HEK293 (cell line): ENCODE measurements around the gene HOXC5.

ENCODE experiments used
- CTCF ChIA-PET: fragments of 350-600 bp; formaldehyde crosslinking; extraction: SDS; loops from one replicate; lab custom pipeline; 2021; ENCODE audit warnings: antibody characterized with exemption; lab: Yijun Ruan, JAX
- POLR2A ChIA-PET: fragments of 300-600 bp; formaldehyde crosslinking; extraction: SDS; loops from one replicate; lab custom pipeline; 2020; ENCODE audit warnings: antibody characterized with exemption, inconsistent platforms; lab: Yijun Ruan, JAX
- H3K27ac ChIP-seq: fragments of 200-500 bp; sonication (Bioruptor generic); 2 replicates; pipeline ENCODE4 v1.5.1; 2014; ENCODE audit warnings: low read depth, low read length, control low read depth, inconsistent platforms; ENCODE audit errors: extremely low read depth
- H3K36me3 ChIP-seq, 2 experiments: fragments of 200-500 bp in 1 of 2; sonication (Bioruptor generic) in 1 of 2; 1 replicate in 1 of 2; 2 replicates in 1 of 2; pipeline ENCODE4 v1.5.1; 2014 to 2017; ENCODE audit warnings: inconsistent platforms in 2 of 2, low read length in 2 of 2; ENCODE audit not compliant: control insufficient read depth in 2 of 2, insufficient read depth in 1 of 2
- H3K4me1 ChIP-seq: fragments of 200-500 bp; sonication (Bioruptor generic); 2 replicates; pipeline ENCODE4 v1.5.1; 2014; ENCODE audit warnings: mild to moderate bottlenecking, low read length, inconsistent platforms; ENCODE audit not compliant: control insufficient read depth, insufficient read depth
- H3K4me3 ChIP-seq: 2 replicates; pipeline ENCODE4 v1.5.1; 2011; ENCODE audit warnings: low read depth, mild to moderate bottlenecking, control low read depth, low read length, moderate library complexity
- H3K9me3 ChIP-seq: fragments of 200-500 bp; sonication (Bioruptor generic); 2 replicates; pipeline ENCODE4 v1.5.1; 2014; ENCODE audit warnings: low read depth, low read length, inconsistent platforms; ENCODE audit not compliant: control insufficient read depth, insufficient read depth
- FEZF1 ChIP-seq: fragments of 450-650 bp; formaldehyde crosslinking; IDR thresholded peaks from 2 replicates; pipeline ENCODE4 v1.5.1; 2016; ENCODE audit warnings: missing biosample characterization, missing genetic modification characterization
- KLF17 ChIP-seq: fragments of 450-650 bp; formaldehyde crosslinking; IDR thresholded peaks from 2 replicates; pipeline ENCODE4 v1.5.1; 2016; ENCODE audit warnings: missing biosample characterization, missing genetic modification characterization
- SP2 ChIP-seq: fragments of 450-650 bp; formaldehyde crosslinking; IDR thresholded peaks from 2 replicates; pipeline ENCODE4 v1.5.1; 2016; ENCODE audit warnings: missing biosample characterization, missing genetic modification characterization
- ZBTB10 ChIP-seq: fragments of 450-650 bp; formaldehyde crosslinking; IDR thresholded peaks from 2 replicates; pipeline ENCODE4 v1.5.1; 2016; ENCODE audit warnings: missing biosample characterization, missing genetic modification characterization
- ZNF112 ChIP-seq: fragments of 450-650 bp; formaldehyde crosslinking; IDR thresholded peaks from 2 replicates; pipeline ENCODE4 v1.5.0; 2017; ENCODE audit warnings: missing biosample characterization, missing genetic modification characterization
- ZNF19 ChIP-seq: fragments of 450-650 bp; formaldehyde crosslinking; IDR thresholded peaks from 2 replicates; pipeline ENCODE4; 2016; ENCODE audit warnings: missing biosample characterization, missing genetic modification characterization, low read depth
- ZNF214 ChIP-seq: fragments of 450-650 bp; formaldehyde crosslinking; IDR thresholded peaks from 2 replicates; pipeline ENCODE4 v1.5.1; 2017; ENCODE audit warnings: missing biosample characterization, mild to moderate bottlenecking, missing genetic modification characterization, borderline replicate concordance
- ZNF239 ChIP-seq: fragments of 450-650 bp; formaldehyde crosslinking; IDR thresholded peaks from 2 replicates; pipeline ENCODE4 v1.5.1; 2016; ENCODE audit warnings: missing biosample characterization, missing genetic modification characterization
- ZNF248 ChIP-seq: fragments of 450-650 bp; formaldehyde crosslinking; IDR thresholded peaks from 2 replicates; pipeline ENCODE4 v1.5.1; 2017; ENCODE audit warnings: missing biosample characterization, missing genetic modification characterization
- ZNF274 ChIP-seq, 2 experiments: fragments of 200-500 bp in 1 of 2; fragments of 450-650 bp in 1 of 2; sonication (Bioruptor generic) in 1 of 2; formaldehyde crosslinking in 1 of 2; IDR thresholded peaks; 2 replicates each; pipeline versions ENCODE4 v1.5.1 to v1.6.1; 2014 to 2016; ENCODE audit warnings: borderline replicate concordance in 1 of 2, inconsistent platforms in 1 of 2, low read length in 1 of 2, missing biosample characterization in 1 of 2, missing genetic modification characterization in 1 of 2
- ZNF350 ChIP-seq: fragments of 450-650 bp; formaldehyde crosslinking; IDR thresholded peaks from 2 replicates; pipeline ENCODE4 v1.5.0; 2017; ENCODE audit warnings: missing biosample characterization, mild to moderate bottlenecking, missing genetic modification characterization
- ZNF404 ChIP-seq: fragments of 450-650 bp; formaldehyde crosslinking; IDR thresholded peaks from 2 replicates; pipeline ENCODE4 v1.5.1; 2017; ENCODE audit warnings: missing biosample characterization, missing genetic modification characterization
- ZNF426 ChIP-seq: fragments of 450-650 bp; formaldehyde crosslinking; IDR thresholded peaks from 2 replicates; pipeline ENCODE4 v1.5.1; 2017; ENCODE audit warnings: missing biosample characterization, missing genetic modification characterization, mild to moderate bottlenecking, inconsistent platforms, moderate library complexity
- ZNF558 ChIP-seq: fragments of 450-650 bp; formaldehyde crosslinking; IDR thresholded peaks from 2 replicates; pipeline ENCODE4 v1.5.1; 2016; ENCODE audit warnings: missing biosample characterization, missing genetic modification characterization
- ZNF561 ChIP-seq: fragments of 450-650 bp; IDR thresholded peaks from 2 replicates; pipeline ENCODE4 v1.5.1; 2018; ENCODE audit warnings: missing biosample characterization, missing genetic modification characterization, borderline replicate concordance
- ZNF624 ChIP-seq: fragments of 450-650 bp; formaldehyde crosslinking; IDR thresholded peaks from 2 replicates; pipeline ENCODE4 v1.5.1; 2017; ENCODE audit warnings: missing biosample characterization, missing genetic modification characterization
- ZNF701 ChIP-seq: fragments of 450-650 bp; formaldehyde crosslinking; IDR thresholded peaks from 2 replicates; pipeline ENCODE4 v1.5.1; 2016; ENCODE audit warnings: missing biosample characterization, missing genetic modification characterization
- ZNF777 ChIP-seq: fragments of 450-650 bp; formaldehyde crosslinking; IDR thresholded peaks from 2 replicates; pipeline ENCODE4 v1.5.1; 2017; ENCODE audit warnings: missing biosample characterization, missing genetic modification characterization, borderline replicate concordance
- ZSCAN30 ChIP-seq: fragments of 450-650 bp; IDR thresholded peaks from 2 replicates; pipeline ENCODE4 v1.5.1; 2018; ENCODE audit warnings: missing biosample characterization, mild to moderate bottlenecking, missing genetic modification characterization, moderate library complexity
- TF ChIP-seq, protein P1 (sequence below): fragments of 450-650 bp; formaldehyde crosslinking; IDR thresholded peaks from 2 replicates; pipeline ENCODE4 v1.5.1; 2016; ENCODE audit warnings: missing biosample characterization, missing genetic modification characterization
- TF ChIP-seq, protein P2 (sequence below): fragments of 450-650 bp; formaldehyde crosslinking; IDR thresholded peaks from 2 replicates; pipeline ENCODE4 v1.5.1; 2017; ENCODE audit warnings: missing biosample characterization, missing genetic modification characterization

HOXC5 gene

DNA sequence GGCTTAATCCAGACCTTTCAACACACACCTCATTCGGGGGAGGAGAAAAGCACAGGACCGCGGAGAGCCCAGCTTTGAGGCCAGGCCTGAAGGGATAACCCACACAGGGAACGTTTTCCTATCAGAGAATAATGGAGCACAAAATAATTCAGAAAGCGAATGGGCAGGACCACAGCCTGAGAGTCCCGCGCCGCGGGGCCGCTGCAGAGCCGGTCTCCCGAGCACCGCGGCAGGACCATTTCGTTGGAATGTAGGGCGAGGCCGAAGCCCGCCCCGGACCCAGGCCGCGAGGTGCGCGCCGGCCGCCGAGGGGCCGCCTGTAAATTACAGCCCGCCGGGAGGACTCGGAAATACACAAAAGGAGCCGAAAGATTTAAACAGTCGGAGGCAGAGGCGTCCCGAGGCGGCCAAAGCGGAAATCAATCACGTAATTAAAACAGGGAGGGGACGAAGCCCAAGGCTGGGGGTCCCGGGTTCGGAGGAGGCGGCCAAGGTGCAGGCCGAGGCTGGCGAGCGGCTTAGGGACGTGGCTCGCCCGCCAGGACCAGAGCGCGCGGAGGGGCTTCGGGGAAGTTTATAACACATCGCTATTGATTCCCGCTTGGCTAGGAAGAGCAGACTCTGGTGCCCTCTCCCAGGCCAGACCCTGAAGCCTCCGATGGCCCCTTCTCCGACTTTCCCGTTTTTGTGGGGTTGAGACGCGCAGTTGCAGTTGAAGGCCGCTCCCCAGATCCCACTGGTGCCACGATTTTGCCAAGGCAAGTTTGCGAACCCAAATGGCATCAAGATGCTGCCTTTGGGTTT, 14.5 kb downstream of the HOXC5 start:
- ChIA-PET CTCF (interaction anchor here (0.7 kb wide), 1 partner anchor 10 kb away, joined by 3 read pairs; no protein-coding TSS in a partner anchor), POLR2A (no interaction called here)
- TF ChIP-seq ZNF426 (tag by site-specific recombination) (no peak), ZNF112 (tag by site-specific recombination) (no peak), ZNF19 (no peak), SP2 (tag by site-specific recombination) (no peak)
- TF ChIP-seq, protein P1, sequence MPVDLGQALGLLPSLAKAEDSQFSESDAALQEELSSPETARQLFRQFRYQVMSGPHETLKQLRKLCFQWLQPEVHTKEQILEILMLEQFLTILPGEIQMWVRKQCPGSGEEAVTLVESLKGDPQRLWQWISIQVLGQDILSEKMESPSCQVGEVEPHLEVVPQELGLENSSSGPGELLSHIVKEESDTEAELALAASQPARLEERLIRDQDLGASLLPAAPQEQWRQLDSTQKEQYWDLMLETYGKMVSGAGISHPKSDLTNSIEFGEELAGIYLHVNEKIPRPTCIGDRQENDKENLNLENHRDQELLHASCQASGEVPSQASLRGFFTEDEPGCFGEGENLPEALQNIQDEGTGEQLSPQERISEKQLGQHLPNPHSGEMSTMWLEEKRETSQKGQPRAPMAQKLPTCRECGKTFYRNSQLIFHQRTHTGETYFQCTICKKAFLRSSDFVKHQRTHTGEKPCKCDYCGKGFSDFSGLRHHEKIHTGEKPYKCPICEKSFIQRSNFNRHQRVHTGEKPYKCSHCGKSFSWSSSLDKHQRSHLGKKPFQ (tag by site-specific recombination) = no peak
- TF ChIP-seq, protein P2, sequence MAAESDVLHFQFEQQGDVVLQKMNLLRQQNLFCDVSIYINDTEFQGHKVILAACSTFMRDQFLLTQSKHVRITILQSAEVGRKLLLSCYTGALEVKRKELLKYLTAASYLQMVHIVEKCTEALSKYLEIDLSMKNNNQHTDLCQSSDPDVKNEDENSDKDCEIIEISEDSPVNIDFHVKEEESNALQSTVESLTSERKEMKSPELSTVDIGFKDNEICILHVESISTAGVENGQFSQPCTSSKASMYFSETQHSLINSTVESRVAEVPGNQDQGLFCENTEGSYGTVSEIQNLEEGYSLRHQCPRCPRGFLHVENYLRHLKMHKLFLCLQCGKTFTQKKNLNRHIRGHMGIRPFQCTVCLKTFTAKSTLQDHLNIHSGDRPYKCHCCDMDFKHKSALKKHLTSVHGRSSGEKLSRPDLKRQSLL (tag by site-specific recombination) = no peak
- H3K9me3 ChIP-seq = no peaks in the 10 kb centered on the region
- no peak overlapping the region for H3K27ac ChIP-seq
- H3K4me1 ChIP-seq = peaks cover 58% of the 10 kb centered on the region
- peaks cover 4 to 29% of the 10 kb centered on the region in 2 experiments for H3K36me3 ChIP-seq
- H3K4me3 ChIP-seq = no peak overlapping the region

- TF ChIP-seq ZNF214 (no peak), ZNF561 (no peak), ZNF701 (tag by site-specific recombination) (no peak), ZNF350 (tag by site-specific recombination) (no peak), ZNF624 (tag by site-specific recombination) (no peak), ZNF248 (tag by site-specific recombination) (no peak), KLF17 (tag by site-specific recombination) (no peak), ZNF239 (no peak), FEZF1 (no peak), ZBTB10 (tag by site-specific recombination) (no peak), ZNF558 (tag by site-specific recombination) (no peak), ZNF404 (tag by site-specific recombination) (no peak), ZNF274 (IDR thresholded peaks at IDR 0.05; ENCODE audit: low read length) (no peak), ZNF274 (tag by site-specific recombination; IDR thresholded peaks at IDR 0.05; ENCODE audit: borderline replicate concordance) (no peak), ZSCAN30 (tag by site-specific recombination) (no peak), ZNF777 (no peak)
- TF ChIP-seq, all 188 proteins: peak for 0
- Histone ChIP-seq H3K4me1 (peaks cover 59% of the 10 kb centered on the region), H3K4me3 (no peak overlapping the region), H3K9me3 (no peaks in the 10 kb centered on the region), H3K27ac (no peak overlapping the region), H3K36me3 (peaks cover 4 to 26% of the 10 kb centered on the region in 2 experiments)
- ChIA-PET POLR2A (no interaction called here), CTCF (no interaction called here)
Measured at GRCh38 chr12:54047964-54048303, 15.1 kb downstream of the HOXC5 start.
